CD4-positive, alpha-beta T cell treated with Interleukin-15 for 4 hours (primary cell): Measurements from ENCODE around the gene CELSR3.

Experiments used
- DNase-seq: peaks from one replicate; pipeline ENCODE4 v3.0.0-alpha.2; 2020; ENCODE audit warnings: low spot score

CELSR3 gene

GRCh38 chr3:48633743-48634142 lies 28.9 kb downstream of the CELSR3 start:
- DNase-seq: no peak

GRCh38 chr3:48633256-48633655 lies 29.4 kb downstream of the CELSR3 start:
- no peak for DNase-seq

DNA sequence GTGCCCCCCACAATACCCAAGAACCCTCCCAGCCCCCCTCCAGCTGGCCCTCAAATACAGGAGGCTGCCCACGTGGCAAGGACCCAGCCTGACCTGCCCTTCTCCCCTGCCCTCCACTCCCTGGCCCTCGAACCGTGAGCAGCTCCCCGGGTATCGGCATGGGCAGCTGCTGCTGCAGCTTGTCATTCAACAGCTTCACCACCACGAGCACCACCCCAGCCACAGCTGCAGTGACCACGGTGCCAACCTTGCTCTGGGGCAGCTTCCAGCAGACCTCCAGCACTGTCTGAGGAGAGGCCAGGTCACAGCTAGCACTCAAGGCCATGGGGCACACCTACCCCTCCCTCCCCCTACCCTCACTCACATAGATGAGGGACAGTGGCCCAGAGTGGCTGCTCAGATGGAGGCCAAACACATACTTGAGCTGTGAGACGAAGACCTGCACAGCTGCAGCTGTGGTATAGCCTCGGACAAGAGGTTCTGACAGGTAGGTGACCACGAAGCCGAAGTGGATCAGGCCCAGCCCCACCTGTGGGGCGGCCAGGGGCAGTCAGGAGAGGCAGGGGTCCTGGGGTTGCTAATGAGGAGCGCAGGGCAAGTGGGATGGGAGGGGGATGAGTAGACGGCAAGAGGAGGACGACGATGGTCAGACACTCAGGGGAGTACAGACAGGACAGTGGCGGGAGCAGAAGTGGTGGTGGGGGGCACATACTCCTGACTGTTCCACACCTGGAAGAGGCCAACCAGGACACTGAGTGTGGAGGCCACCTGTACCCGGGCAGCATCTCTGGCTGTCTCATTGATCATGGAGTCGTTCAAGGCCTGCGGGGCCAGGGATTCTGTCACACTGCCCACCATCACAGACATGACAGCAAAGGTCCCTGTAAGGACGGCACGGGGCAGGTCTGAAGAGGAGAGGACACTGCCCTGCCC lies 30.9 kb downstream of the CELSR3 start:
- no peak for DNase-seq

- DNase-seq: no peak
Measured at GRCh38 chr3:48630833-48631232, 31.9 kb downstream of the CELSR3 start.

DNA sequence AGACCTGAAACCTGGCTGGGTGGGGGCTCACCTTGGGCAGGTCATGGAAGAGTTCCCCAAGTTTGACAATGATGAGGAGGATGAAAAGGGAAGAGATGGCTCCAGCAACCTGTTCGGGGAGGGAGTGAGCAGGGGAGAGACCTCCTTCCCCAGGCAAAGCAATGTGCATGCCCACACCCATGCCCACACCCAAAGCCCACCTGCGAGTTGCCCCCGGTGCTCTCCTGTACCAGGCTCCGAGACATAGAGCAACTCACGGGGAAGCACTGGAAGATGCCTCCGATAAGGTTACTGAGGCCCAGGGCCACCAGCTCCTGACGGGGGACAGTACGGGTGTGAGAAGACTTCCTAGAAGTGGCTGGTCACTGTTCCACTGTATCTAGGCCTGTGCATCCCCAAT lies 32.3 kb downstream of the CELSR3 start:
- no peak for DNase-seq

DNA sequence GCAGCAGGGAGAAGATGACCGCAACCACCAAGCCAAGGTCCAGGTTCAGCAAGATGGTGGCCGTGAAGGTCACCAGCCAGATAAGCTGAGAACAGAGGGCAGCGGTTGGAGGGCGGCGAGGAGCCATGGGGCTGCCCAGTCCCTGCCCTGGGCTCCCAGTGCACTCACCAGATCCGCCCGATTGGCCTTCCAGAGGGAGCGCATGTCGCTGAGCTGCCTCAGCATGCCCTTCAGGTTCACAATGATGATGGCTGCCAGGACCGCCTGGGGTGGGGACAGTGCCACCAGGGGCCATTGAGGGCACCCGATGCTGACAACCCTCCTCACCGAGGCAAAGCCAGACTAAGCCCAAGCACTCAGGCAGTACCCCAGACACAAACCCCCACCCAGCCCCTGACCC lies 32.8 kb downstream of the CELSR3 start:
- no peak for DNase-seq

DNA sequence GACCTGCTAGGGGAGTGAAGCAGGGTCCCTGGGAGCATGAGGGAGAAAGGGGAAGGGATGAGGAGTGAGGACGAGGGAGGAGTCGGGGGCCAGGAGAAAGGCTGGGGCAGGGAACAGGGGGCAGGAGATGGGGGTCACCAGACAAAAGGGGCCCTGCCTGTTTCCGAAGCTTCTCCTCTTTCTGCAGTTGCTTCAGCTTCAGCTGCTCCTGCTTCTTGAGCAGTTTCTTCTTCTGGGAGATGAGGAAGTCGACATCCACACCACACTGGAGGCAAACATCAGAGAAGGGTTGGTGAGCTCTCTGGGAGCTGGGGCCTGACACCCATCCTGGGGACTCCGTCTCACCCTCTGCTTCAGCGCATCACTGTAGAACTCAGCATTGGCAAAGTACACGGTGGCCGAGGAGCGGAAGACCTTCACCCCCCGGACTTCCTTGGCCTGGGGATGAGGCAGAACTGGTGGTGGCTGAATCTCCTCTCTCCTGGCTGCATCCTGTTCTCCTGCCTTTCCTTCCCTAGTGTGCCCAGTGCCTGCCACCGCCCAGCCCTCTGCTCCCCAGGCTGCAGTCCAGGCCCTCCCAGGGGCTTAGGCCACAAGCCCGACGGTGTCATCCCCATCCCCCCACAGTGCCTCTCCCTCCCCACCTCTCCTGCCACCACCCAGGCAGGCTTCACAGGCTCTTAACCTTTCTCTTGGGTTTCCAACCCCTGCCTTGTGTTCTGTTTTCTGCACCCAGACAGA lies 34.2 kb downstream of the CELSR3 start:
- DNase-seq: no peak

- DNase-seq: no peak
Measured at GRCh38 chr3:48625600-48625999, 37.1 kb downstream of the CELSR3 start.

DNA sequence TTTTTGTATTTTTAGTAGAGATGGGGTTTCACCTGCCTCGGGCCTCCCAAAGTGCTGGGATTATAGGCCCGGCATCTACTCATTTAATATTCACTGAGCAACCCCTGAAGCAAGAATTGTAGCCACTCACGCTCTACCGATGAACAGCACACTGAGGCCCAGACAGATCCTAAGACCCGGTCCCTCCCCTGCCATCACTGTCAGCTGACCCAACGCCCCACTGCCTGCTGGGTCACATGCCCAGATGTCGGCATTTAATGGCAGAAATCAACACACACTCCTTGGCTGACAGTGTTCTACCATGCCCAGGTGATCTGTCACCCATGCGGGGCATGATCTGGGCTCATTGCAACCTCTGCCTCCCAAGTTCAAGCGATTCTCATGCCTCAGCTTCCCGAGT lies 37.9 kb downstream of the CELSR3 start:
- DNase-seq: no peak

DNA sequence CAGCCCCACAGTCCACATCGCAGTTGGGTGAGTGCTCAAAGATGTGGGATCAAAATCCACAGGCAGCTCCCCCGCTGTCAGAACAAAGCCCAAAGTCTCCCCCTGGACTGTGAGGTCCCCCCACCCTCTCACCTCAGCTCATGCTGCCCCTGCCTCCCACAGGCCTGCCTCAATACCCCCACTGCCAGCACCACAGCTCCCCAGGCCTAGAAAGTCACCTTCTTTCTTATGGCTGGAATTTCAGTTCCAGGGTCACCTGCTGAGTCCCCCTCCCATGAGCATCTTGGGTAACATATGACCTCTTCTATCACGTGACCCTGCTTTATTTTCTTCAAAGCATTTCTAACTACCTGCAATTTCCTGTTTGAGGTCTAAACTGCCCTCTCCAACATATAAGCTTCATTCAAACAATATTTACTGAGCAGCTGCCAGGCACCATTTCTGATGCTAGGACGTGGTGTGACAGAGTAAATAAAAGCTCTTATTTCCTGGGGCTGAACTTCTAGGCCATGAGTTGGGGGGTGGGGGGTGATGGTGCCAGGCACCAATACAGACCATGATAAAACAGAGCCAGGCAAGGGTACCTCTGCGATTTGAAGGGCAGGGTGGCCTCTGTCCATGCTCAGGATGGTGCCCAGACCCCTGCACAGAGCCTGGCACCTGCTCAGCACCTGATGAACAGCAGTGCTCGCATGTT lies 38.7 kb downstream of the CELSR3 start:
- DNase-seq: no peak

DNA sequence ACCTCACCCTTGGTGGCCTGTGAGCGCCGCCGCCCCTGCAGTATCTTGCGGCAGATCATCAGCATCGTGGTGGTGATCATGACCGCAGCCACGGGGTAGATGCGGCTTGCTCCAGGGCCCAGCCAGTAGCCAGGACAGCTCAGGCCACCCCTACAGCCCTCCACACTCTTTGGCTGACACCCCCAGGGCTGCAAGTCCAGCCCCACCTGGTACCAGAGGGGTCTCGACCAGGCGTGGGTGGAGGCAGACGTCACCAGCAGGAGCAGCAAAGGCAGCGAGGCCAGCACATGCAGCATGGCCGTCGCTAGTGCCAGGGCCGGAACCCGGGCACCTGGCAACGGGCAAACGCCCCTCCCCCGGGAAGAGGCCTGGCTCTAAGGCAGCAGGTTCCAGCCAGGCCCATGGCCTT lies 41.2 kb downstream of the CELSR3 start, which contains the start of gene TMEM89:
Gene TMEM89 (minus strand): TSS at position 309 of the 409 bp plus-strand sequence. CDS start 13 bp downstream, at position 296.
- DNase-seq: no peak

GRCh38 chr3:48619541-48620524 lies 42.9 kb downstream of the CELSR3 start:
- DNase-seq: no peak

- DNase-seq: no peak
Measured at GRCh38 chr3:48617559-48617958, 45.1 kb downstream of the CELSR3 start.

- no peak for DNase-seq
Measured at GRCh38 chr3:48614044-48614443, 48.6 kb downstream of the CELSR3 start.

DNA sequence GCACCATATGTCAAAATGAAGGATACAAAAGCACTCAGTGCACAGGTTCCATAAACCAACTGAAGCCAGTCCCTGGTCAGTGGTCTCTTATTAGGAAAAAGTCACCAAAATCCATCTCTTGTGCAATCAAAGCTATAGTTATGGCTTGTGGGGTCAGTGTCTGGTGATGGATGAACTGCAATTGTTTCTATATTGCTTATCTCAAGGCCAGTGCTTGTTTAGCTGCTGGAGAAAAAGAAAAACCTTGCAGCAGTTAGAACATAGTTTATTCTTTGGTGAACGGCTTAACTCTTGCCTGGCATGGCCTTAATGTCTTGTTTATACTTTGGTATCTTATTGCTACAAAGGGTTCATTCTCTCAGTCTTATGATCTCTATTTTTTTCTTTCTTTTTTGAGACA lies 50.4 kb downstream of the CELSR3 start:
- no peak for DNase-seq

DNA sequence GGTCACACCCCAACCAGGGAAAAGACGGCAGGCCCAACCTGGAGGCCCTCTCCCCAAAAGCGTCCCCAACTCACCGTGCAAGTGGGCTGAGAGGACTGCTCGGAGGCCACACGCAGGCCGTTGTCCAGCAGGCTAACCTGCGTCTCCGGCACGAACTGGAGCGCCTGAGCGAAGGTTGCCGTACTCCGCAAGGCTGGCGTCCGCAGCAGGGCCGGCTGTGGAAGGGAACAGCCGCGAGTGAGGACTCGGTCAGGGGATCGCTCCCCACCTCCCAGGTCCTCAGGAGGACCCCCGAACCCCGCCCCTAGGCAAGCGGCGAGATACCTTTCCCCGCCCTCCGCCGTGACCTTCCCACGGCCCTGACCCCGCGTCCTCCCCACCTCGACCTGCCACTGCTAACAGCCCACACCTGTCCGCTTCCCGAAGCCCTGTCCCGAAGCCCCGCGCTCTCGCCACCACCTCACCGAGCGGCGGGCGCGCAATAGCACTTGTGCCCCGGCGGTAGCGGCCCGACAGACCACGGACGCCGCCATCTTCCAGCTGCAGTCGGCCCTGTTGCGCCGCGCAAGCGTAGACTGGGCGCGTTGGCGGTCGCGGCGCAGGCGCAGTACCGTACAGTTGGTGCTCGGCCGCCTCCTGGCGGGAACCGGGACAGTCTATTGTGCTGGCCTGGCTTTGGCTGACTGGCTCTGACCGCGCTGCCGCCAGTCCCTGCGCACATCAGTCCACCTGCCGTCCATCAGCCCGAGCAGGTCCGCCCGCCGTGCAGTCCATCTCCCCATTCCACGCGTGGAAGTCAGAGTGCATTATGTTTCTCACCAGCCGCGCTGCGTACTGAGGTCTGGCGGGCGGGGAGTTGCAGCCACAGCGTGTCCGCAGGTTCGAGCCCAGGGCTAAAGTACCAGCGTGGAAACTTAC lies 53.3 kb downstream of the CELSR3 start, which contains the start of gene UQCRC1:
Gene UQCRC1 (minus strand): TSS at position 559 of the 918 bp plus-strand sequence. CDS start 26 bp downstream, at position 533.
- DNase-seq: peak; percentile 93

- no peak for DNase-seq
Measured at GRCh38 chr3:48607519-48607918, 55.2 kb downstream of the CELSR3 start.

DNA sequence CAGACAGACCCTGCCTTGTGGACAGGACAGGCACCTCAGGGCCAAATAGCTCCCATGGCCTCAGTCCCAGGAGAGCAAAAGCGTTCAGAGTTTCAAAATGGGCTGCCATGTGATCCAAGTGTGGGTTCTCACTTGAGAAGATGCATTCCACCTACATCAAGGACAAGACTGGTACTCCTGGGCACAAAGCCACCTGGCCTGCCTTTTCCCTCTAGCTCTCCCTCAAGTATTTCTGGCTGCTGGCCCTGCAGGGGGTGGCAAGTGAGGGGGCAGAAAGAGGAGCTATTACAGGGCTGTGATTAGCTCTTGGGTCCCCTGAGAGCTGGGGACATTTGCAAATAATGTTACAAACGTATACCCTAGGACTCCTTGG lies 61.1 kb downstream of the CELSR3 start:
- DNase-seq: no peak

GRCh38 chr3:48600711-48601621 lies 61.7 kb downstream of the CELSR3 start:
- no peak for DNase-seq
